Epithelial cell of prostate (primary cell): ENCODE data around the gene FBXO42.
"Not testable (repeated sequence)": the region's sequence is repeated elsewhere in the genome, so short reads cannot be mapped to it uniquely, and the experiment has no call there.

Source experiments
- DNase-seq: peaks from one replicate; pipeline ENCODE4 v3.0.0-alpha.2; 2011; ENCODE audit warnings: low read depth, low spot score
- H3K27ac ChIP-seq: fragments of 450-650 bp; 2 replicates; pipeline ENCODE4 v1.5.1; 2017; ENCODE audit warnings: mild to moderate bottlenecking

FBXO42 gene

GRCh38 chr1:16229976-16230740 lies 122.1 kb downstream of the FBXO42 start:
- DNase-seq, result no peak
- H3K27ac ChIP-seq, result no peak overlapping the region

- no peak for DNase-seq
- H3K27ac ChIP-seq, result no peak overlapping the region
Observed at GRCh38 chr1:16226490-16227179, 125.6 kb downstream of the FBXO42 start.

GRCh38 chr1:16226129-16226489 lies 126.2 kb downstream of the FBXO42 start:
- no peak overlapping the region for H3K27ac ChIP-seq
- no peak for DNase-seq

- H3K27ac ChIP-seq, result no peak overlapping the region
- DNase-seq, result no peak
Observed at GRCh38 chr1:16224472-16224871, 127.8 kb downstream of the FBXO42 start.

GRCh38 chr1:16222716-16223115 lies 129.6 kb downstream of the FBXO42 start:
- not testable (repeated sequence) for H3K27ac ChIP-seq, DNase-seq

GRCh38 chr1:16221499-16221898 lies 130.8 kb downstream of the FBXO42 start:
- no peak overlapping the region for H3K27ac ChIP-seq

GRCh38 chr1:16219968-16220500 lies 132.2 kb downstream of the FBXO42 start:
- no peak overlapping the region for H3K27ac ChIP-seq

More at GRCh38 chr1:16221499-16221898, 130.8 kb downstream of the FBXO42 start:
- no peak for DNase-seq

GRCh38 chr1:16218674-16219071 lies 133.6 kb downstream of the FBXO42 start:
- no peak for DNase-seq
- H3K27ac ChIP-seq, result no peak overlapping the region

More at GRCh38 chr1:16219968-16220500, 132.2 kb downstream of the FBXO42 start:
- DNase-seq, result no peak

GRCh38 chr1:16218014-16218673 lies 134.1 kb downstream of the FBXO42 start:
- no peak for DNase-seq
- no peak overlapping the region for H3K27ac ChIP-seq

- peak; percentile 92 for DNase-seq
- H3K27ac ChIP-seq, result peak overlapping the region; percentile 50
Observed at GRCh38 chr1:16217061-16217785, 135.1 kb downstream of the FBXO42 start.

GRCh38 chr1:16215882-16216753 lies 136.2 kb downstream of the FBXO42 start:
- H3K27ac ChIP-seq, result peak overlapping the region; percentile 50
- DNase-seq, result peak; percentile 20

- H3K27ac ChIP-seq, DNase-seq: not testable (repeated sequence)
Observed at GRCh38 chr1:16215240-16215639, 137.0 kb downstream of the FBXO42 start.

GRCh38 chr1:16213544-16213943 lies 138.7 kb downstream of the FBXO42 start:
- DNase-seq, H3K27ac ChIP-seq: not testable (repeated sequence)

- H3K27ac ChIP-seq, result no peak overlapping the region
- DNase-seq, result no peak
Observed at GRCh38 chr1:16213013-16213412, 139.3 kb downstream of the FBXO42 start.

GRCh38 chr1:16212251-16212961 lies 139.9 kb downstream of the FBXO42 start, which contains the start of gene ARHGEF19:
ARHGEF19 (minus strand) TSS chr1:16212652; CDS start chr1:16209054, 3,598 bp downstream.
- H3K27ac ChIP-seq, result no peak within 1 kb of the TSS
- DNase-seq, result no peak

GRCh38 chr1:16211824-16212223 lies 140.5 kb downstream of the FBXO42 start:
- DNase-seq, result no peak
- no peak overlapping the region for H3K27ac ChIP-seq

- no peak overlapping the region for H3K27ac ChIP-seq
Observed at GRCh38 chr1:16210581-16210980, 141.7 kb downstream of the FBXO42 start.

GRCh38 chr1:16209847-16210407 lies 142.4 kb downstream of the FBXO42 start:
- H3K27ac ChIP-seq, result no peak overlapping the region
- no peak for DNase-seq

More at GRCh38 chr1:16210581-16210980, 141.7 kb downstream of the FBXO42 start:
- DNase-seq, result no peak
